Measurements from ENCODE around the gene PLD4.

- TF ChIP-seq FOXK1 (CRISPR knock-in tag; IDR thresholded peaks at IDR 0.05) (no peak), GABPB1 (CRISPR knock-in tag; IDR thresholded peaks at IDR 0.05) (no peak), CTCF (IDR thresholded peaks at IDR 0.05) (no peak), ATF1 (CRISPR knock-in tag; IDR thresholded peaks at IDR 0.05) (no peak), CREB1 (CRISPR knock-in tag; IDR thresholded peaks at IDR 0.05) (no peak), NFE2L1 (CRISPR knock-in tag; IDR thresholded peaks at IDR 0.05) (no peak), ZBTB21 (CRISPR knock-in tag; IDR thresholded peaks at IDR 0.05; ENCODE audit: borderline replicate concordance) (no peak), NFYB (CRISPR knock-in tag; conservative IDR thresholded peaks at IDR 0.05; ENCODE audit: low read depth) (no peak)
Observed at GRCh38 chr14:104930526-104931303, 6.0 kb downstream of the PLD4 start.

Data from WTC11 (cell line).